Kidney epithelial cell (primary cell): ENCODE data around the gene ERGIC3. TPM values are rescaled to one million over a fixed set of nuclear protein-coding genes. Genes with fewer than 3 reads are reported as not detected.
"Not testable (repeated sequence)": the region's sequence is repeated elsewhere in the genome, so short reads cannot be mapped to it uniquely, and the experiment has no call there.

Source experiments
- DNase-seq: peaks from one replicate; pipeline ENCODE4 v3.0.0-alpha.2; 2010; ENCODE audit warnings: low read depth
- H3K27me3 ChIP-seq: 2 replicates; pipeline ENCODE4 v1.6.0; 2011; ENCODE audit warnings: low read length; ENCODE audit not compliant: control insufficient read depth, insufficient read depth
- H3K36me3 ChIP-seq: 2 replicates; pipeline ENCODE4 v1.5.1; 2011; ENCODE audit warnings: low read length; ENCODE audit not compliant: control insufficient read depth, insufficient read depth
- H3K4me3 ChIP-seq: 2 replicates; pipeline ENCODE4 v1.5.1; 2011; ENCODE audit warnings: low read depth, mild to moderate bottlenecking, control low read depth, low read length
- total RNA-seq: library from RNA; depleted of rRNA; stranded (reverse); fragments of >200 nt; gene quantifications from 2 replicates; pipeline ENCODE4 v1.2.3, GENCODE V29; 2015
- TF ChIP-seq, protein P1 (sequence below): IDR thresholded peaks from 2 replicates; pipeline ENCODE4 v1.5.1; 2011; ENCODE audit warnings: mild to moderate bottlenecking, moderate library complexity, low read length, control low read depth, inconsistent platforms; ENCODE audit not compliant: insufficient read depth, poor library complexity, severe bottlenecking

ERGIC3 gene
- total RNA-seq, 1 donor from 2014 or later, result 215 TPM

DNA sequence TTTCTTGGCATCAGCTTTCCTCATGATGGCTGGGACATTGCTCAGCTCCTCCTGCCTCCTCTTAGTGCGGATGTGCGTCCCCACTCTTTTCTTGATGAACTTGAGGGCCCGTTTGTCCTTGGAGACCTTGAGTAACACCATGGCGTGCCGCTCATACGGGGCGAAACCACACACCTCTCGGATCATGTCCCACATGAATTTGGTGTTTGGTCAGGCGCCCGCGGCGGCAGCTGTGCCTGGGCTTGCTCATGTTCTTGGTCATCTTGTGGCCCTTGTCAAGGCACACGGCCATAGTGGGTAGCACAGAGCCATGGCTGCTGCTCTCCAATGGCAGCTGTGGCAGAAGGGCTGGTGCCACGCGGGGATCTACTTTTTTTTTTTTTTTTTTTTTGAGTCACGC, 2.6 kb downstream of the ERGIC3 start:
- H3K36me3 ChIP-seq, result peaks cover 4% of the 10 kb centered on the region
- H3K27me3 ChIP-seq, result no peaks in the 10 kb centered on the region
- TF ChIP-seq, protein P1, sequence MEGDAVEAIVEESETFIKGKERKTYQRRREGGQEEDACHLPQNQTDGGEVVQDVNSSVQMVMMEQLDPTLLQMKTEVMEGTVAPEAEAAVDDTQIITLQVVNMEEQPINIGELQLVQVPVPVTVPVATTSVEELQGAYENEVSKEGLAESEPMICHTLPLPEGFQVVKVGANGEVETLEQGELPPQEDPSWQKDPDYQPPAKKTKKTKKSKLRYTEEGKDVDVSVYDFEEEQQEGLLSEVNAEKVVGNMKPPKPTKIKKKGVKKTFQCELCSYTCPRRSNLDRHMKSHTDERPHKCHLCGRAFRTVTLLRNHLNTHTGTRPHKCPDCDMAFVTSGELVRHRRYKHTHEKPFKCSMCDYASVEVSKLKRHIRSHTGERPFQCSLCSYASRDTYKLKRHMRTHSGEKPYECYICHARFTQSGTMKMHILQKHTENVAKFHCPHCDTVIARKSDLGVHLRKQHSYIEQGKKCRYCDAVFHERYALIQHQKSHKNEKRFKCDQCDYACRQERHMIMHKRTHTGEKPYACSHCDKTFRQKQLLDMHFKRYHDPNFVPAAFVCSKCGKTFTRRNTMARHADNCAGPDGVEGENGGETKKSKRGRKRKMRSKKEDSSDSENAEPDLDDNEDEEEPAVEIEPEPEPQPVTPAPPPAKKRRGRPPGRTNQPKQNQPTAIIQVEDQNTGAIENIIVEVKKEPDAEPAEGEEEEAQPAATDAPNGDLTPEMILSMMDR, result no peak
- no peak overlapping the region for H3K4me3 ChIP-seq
- DNase-seq, result no peak

DNA sequence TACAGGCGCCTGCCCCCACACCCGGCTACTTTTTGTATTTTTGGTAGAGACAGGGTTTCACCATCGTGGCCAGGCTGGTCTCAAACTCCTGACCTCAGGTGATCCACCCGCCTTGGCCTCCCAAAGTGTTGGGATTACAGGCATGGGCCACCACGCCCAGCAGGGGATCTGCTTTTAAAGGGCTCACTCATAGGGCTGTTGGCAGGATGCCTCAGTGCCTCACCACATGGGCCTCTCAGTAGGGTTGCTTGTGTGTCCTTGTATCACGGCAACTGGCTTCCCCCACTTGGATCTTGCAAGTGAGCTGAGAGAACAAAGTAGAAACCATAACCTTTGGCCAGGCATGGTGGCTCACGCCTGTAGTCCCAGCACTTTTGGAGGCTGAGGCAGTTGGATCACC, 3.1 kb downstream of the ERGIC3 start:
- DNase-seq, result not testable (repeated sequence)

DNA sequence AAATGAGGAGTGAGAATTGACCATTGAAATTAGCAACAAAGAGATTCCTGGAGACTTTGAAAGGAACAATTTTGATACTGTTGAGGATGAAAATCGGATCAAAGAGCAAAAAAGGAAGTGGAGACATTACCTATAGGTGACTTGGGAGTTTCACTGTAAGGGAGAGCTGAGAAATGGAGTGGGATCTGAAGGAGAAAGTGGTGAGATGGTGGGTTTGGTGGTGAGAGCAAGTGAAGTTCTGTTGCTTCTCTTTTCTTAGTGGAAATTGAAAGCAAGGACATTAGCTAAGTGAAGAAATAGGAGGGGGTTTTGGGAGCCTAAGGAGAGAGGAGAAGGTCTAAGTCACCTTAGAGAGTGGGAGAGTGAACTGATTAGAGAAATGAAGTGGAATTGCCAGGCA, 4.2 kb downstream of the ERGIC3 start:
- Histone ChIP-seq H3K36me3 (peaks cover 4% of the 10 kb centered on the region), H3K27me3 (no peaks in the 10 kb centered on the region), H3K4me3 (no peak overlapping the region)
- TF ChIP-seq, protein P1, result no peak
- DNase-seq, result no peak

More for the DNA sequence above, 3.1 kb downstream of the ERGIC3 start:
- not testable (repeated sequence) for H3K4me3 ChIP-seq, H3K36me3 ChIP-seq, H3K27me3 ChIP-seq

DNA sequence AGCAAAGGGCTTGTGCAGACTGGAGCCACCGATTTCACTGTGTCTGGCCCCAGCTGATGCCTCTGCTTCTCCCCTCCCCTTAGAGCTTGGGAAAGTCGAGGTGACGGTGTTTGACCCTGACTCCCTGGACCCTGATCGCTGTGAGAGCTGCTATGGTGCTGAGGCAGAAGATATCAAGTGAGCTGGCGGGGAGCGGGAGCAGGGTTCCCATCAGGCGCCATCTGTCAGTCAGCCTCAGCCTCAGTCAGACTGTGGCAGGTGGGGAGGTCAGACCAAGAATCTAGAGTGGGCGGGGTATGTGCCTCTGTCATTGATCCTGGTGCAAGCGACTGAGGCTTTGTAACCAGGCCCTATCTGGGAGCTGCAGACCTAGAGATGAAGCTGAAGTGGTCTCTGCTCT, 5.5 kb downstream of the ERGIC3 start:
- no peak overlapping the region for H3K4me3 ChIP-seq
- TF ChIP-seq, protein P1, result no peak
- H3K27me3 ChIP-seq, result no peaks in the 10 kb centered on the region
- peaks cover 6% of the 10 kb centered on the region for H3K36me3 ChIP-seq
- DNase-seq, result no peak

DNA sequence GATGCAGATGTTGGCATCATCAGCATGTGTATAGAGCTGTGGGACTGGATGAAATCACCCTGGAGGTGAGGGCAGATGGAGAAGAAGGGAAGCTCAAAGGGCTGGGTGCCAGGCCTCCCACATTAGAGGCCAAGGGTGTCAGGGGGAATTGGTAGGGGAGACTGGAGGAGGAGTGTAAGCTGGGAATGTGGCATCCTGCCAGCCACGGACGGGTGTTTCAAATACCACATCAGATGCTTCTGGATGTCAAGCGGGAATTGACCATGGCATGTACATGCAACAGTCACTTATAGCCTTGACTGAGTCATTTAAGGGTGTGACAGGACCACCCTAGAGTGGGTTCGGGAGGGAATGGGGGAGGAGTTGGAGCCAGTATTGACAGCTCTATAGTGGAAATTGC, 9.6 kb downstream of the ERGIC3 start:
- peaks cover 3% of the 10 kb centered on the region for H3K36me3 ChIP-seq
- no peak for DNase-seq
- TF ChIP-seq, protein P1, result no peak
- no peak overlapping the region for H3K4me3 ChIP-seq
- H3K27me3 ChIP-seq, result no peaks in the 10 kb centered on the region

DNA sequence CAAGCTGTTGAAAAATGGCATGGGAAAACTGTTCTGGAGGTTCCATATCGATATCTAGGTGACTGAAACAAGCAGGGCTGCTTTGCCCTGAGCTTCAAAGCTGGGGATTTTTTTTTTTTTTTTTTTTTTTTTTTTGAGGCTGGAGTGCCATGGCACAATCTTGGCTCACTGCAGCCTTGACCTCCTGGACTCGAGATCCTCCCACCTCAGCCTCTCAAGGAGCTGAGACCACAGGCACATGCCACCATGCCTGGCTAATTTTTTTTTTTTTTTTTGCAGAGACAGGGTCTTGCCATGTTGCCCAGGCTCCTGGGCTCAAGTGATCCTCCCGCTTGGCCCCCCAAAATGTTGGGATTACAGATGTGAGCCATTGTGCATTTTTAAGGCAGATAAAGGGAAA, 11.0 kb downstream of the ERGIC3 start:
- Histone ChIP-seq H3K4me3 (no peak overlapping the region), H3K27me3 (no peaks in the 10 kb centered on the region), H3K36me3 (peaks cover 3% of the 10 kb centered on the region)
- TF ChIP-seq, protein P1, result no peak
- DNase-seq, result no peak

DNA sequence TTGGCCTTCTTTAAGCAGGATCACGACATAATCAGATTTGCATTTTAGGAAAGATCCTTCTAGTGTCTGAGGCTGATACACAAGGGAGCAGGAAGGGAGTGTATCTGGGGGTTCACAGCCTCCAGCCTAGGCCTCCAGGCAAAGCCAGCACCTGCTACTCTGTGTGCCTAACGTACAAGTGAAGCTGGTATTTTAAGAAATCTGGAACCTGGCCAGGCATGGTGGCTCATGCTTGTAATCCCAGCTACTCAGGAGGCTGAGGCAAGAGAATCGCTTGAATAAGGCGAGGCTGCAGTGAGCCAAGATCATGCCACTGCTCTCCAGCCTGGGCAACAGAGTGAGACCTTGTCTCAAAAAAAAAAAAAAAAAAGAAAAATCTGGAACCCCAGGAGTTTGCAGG, 13.6 kb downstream of the ERGIC3 start:
- not testable (repeated sequence) for H3K4me3 ChIP-seq, DNase-seq, H3K36me3 ChIP-seq, H3K27me3 ChIP-seq
